NCI-H446 (cell line): Measurements from ENCODE around the gene CNNM4.
A peak's percentile ranks its signal among the peaks of the same experiment; 100 is the strongest.

Experiments
- DNase-seq, 2 experiments: peaks; one replicate each; lab custom pipeline; 2025; lab: John Stamatoyannopoulos, UW

Gene CNNM4

GRCh38 chr2:96760036-96760985 lies at the start of gene CNNM4:
Gene CNNM4 (plus strand): TSS chr2:96760902. CDS start chr2:96761000, 98 bp downstream.
- peak; percentile 65 to 95 for DNase-seq

DNA sequence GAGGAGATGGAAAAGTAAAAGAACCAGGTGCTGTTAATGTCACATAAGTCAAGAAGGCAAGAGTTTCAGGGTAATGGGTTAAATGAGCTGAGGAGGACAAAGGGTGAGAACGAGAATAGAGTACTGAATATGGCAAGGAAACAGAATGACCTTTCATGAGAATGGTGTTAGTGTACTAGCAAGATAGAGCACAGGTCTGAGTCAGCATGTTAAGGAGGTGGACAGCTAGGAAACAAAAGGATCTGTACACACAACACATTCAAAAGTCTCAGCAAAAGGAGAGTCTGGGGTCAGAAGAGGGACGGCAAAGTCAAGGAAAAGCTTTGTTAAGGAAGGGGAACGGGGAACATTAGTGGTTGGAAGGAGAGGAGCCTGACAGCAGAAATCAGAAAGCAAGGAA lies 49.7 kb upstream of the CNNM4 start:
- DNase-seq: no peak

DNA sequence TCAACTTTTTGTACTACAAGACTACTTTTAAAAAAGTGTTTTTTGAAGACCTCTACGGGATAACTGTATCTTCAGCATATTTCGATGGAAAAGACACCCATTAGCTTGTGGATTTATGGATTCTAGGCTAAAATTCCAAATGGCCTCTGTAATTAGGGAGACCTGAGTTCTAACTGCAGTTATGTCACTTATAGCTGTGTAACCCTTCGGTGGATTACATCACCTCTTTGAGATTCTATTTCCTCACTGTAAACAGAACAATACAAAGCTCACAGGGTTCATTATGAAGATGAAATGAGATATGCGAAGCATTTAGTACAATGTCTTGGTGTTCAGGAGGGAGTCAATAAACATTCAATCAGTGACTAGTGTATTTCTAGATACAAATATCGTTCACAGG lies 45.0 kb upstream of the CNNM4 start:
- DNase-seq: no peak

GRCh38 chr2:96716388-96716787 lies 44.3 kb upstream of the CNNM4 start:
- DNase-seq: no peak

DNA sequence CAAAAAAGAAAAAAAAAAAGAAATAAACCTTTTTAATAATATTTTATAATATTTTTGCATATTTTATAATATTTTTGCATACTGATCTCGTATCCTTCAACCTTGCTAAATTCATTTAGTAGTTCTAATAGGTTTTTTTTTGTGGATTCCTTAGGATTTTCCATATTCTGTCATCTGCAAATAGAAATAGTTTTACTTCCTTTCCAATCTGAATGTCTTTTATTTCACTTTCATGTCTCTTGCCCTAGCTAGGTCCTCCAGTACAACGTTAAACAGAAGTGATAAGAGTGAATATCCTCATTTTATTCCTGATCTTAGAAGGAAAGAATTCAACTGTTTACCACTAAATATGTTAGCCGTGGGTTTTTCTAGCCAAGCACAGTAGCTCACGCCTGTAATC lies 34.6 kb upstream of the CNNM4 start:
- no peak for DNase-seq

GRCh38 chr2:96727431-96727830 lies 33.3 kb upstream of the CNNM4 start:
- DNase-seq: no peak

DNA sequence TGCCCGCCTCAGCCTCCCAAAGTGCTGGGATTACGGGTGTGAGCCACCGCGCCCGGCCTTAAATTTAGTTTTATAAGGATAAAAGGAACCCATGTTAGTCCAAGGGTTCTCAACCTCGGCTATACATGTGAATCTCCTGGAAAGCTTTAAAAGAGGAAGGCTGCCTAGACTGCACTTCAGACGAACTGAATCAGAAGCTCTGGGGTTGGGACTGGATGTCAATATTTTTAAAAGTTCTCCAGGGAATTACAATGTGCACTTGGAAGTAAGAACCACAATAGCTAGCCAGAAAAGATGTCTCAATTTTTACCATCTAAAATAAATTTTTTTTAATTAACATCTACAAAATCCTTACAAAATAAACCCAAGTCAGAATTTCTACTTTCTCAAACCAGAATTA lies 31.0 kb upstream of the CNNM4 start:
- DNase-seq: no peak

DNA sequence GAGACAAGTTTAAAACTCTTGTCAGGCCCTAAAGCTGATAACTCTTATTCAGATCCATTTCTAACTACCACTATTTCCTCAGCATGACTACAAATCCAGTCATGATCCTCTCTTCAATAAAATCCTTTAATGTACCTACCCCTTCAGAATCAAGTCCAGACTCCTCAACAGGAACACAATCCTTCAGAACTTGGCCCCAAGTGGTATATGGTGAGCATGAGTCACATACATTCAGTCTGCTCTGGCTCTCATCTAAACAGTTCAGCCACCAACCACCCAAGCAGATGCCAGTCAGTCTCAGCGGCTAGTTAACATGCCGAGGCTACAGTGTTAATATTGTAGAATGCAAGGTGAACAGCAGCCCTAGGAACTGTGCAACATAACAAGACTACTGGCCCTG lies 30.5 kb upstream of the CNNM4 start:
- no peak for DNase-seq

DNA sequence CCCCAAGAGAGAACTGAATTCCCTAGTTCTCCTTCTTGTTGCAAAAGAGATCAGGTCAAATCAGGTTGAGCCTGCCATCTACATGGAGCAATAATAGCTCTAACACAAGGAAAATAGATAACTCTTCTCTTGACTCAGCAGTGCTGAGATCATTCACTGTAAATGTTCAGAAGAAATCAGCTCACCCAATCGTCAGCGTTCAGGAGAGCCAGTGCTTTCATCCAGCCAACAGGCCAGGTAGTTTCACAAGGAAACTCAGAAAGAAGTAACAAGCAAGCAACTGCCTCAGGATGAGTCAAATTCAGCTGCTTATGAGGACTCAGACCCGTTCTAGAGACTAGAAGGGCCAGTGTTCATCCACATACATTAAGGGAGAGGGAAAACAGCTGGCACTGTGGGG lies 26.8 kb upstream of the CNNM4 start:
- DNase-seq: no peak

- DNase-seq: peak; percentile 56 to 62
Observed at GRCh38 chr2:96734880-96735583, 25.7 kb upstream of the CNNM4 start.

DNA sequence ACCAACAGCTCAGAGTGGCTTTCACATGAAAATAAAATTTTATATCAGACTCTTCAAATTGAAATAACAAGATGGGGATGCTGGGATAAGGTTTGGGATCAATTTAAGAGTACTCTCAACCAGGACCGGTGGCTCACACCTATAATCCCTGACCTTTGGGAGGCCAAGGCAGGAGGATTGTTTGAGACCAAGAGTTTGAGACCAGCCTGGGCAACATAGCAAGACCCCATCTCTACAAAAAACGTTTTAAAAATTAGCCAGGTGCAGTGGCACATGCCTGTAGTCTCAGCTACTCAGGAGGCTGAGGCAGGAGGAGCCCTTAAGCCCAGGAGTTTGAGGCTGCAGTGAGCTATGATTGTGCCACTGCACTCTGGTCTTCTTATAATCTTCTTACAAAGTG lies 23.5 kb upstream of the CNNM4 start:
- DNase-seq: no peak

GRCh38 chr2:96737831-96738230 lies 22.9 kb upstream of the CNNM4 start:
- no peak for DNase-seq

DNA sequence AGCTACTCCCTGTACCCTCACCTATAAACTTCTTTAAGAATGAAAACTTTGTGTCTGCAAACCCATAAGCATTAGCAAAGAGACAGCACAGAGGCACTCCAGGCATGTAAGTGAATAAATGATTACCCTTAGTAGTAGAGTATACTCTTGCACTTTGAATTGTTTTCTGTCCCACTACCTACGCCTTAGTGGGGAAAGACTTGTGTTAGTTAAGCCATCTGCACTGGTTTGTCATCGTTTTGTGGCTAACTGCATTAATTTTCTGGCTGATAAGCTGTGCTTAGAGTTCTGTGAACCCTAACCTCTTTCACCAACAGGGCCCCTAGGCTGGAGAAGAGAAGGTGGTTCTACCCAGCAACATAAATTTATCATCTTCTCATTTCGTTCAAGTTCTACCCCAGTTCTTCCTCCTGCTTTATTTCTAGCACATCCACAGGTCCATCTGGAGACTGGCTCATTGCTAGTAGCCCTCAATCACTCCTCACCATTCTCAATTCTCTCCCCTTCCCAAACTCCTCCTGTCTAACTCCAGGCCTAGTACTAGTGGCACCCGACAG lies 21.5 kb upstream of the CNNM4 start:
- no peak for DNase-seq

GRCh38 chr2:96739633-96740428 lies 20.9 kb upstream of the CNNM4 start, which contains the start of gene LMAN2L:
Gene LMAN2L (minus strand): TSS chr2:96740064. CDS start chr2:96740040, 24 bp downstream.
- peak; percentile 89 to 96 for DNase-seq

GRCh38 chr2:96747061-96747617 lies 13.6 kb upstream of the CNNM4 start:
- DNase-seq: no peak

- DNase-seq: no peak
Observed at GRCh38 chr2:96751800-96752199, 8.9 kb upstream of the CNNM4 start.

- no peak for DNase-seq
Observed at GRCh38 chr2:96753661-96754282, 6.9 kb upstream of the CNNM4 start.

DNA sequence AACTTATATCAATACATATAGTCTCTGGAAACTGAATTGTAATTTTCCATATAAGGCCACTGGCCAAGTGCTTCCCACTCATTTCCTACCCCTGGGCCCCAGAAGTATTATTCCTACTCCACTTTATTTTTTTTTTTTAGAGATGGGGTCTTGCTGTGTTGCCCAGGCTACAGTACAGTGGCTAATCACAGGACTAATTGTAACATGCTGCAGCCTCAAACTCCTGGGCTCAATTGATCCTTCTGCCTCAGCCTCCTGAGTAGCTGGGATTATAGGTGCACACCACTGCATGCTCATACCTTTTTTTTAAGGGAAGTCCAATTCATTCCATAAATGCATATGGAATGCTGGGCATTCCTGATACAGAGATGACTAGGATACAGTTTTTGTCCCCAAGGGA lies 6.4 kb upstream of the CNNM4 start:
- no peak for DNase-seq

DNA sequence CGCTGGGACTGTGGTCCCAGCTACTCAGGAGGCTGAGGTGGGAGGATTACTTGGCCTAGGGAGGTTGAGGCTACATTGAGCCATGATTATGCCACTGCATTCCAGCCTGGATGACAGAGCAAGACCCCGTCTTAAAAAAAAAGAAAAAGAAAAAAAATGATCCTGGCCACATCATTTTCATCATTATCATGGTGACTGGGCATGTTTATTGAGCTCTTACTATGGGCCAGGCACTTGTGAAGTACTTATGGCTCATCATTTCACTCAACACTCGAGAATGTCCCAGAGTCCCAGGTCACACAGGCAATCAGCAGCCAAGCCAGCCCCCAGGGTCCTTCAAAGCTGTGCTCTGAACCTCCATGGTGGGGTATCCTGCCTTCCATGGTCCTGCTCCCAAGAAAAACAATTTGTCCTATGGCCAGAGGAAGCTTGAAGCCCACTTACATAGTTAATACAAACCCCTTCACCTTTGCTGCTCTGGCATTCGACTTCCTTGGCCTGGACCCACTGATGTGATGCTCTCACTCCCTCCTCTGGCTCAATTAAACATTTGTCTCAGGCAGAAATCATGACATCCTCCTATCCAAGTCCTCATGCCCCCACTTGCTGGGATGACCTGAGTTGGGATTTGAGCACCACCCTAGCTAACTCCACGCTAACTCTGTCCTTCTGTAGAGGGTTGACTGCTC lies 3.8 kb upstream of the CNNM4 start:
- DNase-seq: no peak

DNA sequence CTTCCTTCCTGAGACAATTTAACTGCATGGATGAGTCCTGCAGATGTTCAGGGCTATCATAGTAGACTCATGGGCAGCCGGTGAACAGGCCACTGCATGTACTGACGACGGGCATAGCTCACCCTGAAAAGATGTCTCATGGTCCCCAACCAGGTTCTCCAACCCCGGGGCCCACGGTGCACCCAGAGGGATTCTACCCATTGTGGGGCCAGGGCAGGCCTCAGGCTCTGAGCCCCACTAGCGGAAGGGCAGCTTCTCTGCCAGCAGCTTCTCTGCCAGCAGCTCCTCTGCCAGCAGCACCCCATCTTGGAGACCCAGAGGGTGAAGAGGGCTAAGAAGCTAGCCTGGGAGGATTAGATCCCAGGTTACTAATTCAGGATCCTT lies 3.2 kb upstream of the CNNM4 start:
- no peak for DNase-seq

DNA sequence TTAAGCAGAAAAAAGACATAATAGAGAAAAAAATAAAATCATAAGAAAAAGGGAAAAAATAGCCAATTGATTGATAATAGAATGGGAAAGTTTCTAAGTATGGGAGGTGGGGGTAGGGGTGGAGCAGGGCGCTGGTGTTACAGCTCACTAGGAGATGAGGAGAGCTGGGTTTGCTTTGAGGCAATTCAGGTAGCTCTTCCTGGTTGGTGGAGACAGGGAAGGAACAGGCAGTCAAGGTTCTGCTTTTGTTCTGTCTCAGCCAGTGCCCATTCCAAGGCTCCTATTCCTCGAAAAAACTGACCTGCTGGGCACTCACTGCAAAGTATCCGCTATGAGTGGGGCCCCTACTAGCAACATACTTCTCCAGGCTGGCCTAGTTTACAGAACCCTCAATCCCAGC lies 1.7 kb upstream of the CNNM4 start:
- no peak for DNase-seq
